SKM-1 (cell line): ENCODE data around the gene MZF1.
"Not testable (repeated sequence)": the region's sequence is repeated elsewhere in the genome, so short reads cannot be mapped to it uniquely, and the experiment has no call there.

Source experiments
- DNase-seq: peaks from one replicate; lab custom pipeline; 2025; ENCODE audit not compliant: unreplicated experiment; lab: John Stamatoyannopoulos, UW

The MZF1 gene

GRCh38 chr19:58572818-58573657 is at the start of gene MZF1:
MZF1 (minus strand) TSS chr19:58573335; CDS start chr19:58571389, 1,946 bp downstream.
- DNase-seq: no peak

- DNase-seq: not testable (repeated sequence)
Measured at GRCh38 chr19:58607213-58607612, 34.1 kb upstream of the MZF1 start.

DNA sequence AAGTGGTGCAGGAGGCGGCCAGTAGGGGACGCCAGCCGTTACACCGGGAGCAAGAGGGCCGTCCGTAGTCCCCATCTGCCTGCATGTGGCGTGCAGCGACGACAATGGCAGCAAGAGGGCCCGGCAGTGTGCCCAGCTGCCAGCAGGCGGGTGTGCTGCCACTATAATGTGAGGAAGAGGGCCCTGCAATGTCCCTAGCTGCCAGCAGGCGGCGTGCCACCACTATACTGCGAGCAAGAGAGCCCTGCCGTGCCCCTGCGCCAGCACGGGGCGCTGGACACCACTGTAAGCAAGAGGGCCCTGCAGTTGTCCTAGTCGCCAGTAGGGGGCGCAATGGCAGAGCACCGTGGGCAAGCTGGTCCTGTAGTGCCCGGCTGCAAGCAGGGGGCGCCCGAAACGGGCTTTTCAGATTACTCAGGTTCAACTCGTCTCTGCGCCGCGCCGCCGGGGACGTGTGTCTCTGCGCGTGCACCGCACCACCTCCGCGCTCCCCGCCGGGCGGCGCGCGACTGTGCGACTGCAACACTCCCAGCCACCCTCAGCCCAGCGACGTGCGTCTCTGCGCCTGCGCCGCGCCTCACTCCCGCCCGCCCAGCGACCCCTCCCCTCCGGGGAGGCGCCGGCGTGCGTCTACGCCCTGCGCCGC is 33.2 kb upstream of the MZF1 start:
- DNase-seq: not testable (repeated sequence)

DNA sequence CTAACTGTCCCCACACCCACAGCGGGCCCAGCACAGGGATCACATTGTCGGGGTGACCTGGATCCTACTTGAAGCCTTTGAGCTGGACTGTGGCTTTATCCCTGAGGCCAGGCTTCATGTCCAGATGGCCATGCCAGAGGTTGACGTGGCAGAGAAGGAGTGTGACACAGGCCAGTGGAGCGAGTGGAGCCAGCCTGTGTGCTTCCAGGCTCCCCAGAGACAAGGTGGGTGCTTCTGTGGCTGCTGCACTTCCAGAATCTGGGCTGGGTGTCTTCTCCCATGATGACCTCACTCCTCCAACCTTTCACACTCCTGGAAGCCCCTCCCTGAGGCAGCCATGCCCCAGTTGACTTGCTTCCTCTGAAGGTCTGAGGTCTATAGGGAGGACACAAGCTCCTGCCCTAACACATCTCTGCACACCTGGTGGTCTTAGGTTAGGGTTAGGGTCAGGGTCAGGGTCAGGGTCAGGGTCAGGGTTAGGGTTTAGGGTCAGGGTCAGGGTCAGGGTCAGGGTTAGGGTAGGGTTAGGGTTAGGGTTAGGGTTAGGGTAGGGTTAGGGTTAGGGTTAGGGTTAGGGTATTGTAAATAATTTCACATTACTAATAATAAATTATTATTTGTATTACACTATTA is 13.1 kb upstream of the MZF1 start:
- DNase-seq: no peak

DNA sequence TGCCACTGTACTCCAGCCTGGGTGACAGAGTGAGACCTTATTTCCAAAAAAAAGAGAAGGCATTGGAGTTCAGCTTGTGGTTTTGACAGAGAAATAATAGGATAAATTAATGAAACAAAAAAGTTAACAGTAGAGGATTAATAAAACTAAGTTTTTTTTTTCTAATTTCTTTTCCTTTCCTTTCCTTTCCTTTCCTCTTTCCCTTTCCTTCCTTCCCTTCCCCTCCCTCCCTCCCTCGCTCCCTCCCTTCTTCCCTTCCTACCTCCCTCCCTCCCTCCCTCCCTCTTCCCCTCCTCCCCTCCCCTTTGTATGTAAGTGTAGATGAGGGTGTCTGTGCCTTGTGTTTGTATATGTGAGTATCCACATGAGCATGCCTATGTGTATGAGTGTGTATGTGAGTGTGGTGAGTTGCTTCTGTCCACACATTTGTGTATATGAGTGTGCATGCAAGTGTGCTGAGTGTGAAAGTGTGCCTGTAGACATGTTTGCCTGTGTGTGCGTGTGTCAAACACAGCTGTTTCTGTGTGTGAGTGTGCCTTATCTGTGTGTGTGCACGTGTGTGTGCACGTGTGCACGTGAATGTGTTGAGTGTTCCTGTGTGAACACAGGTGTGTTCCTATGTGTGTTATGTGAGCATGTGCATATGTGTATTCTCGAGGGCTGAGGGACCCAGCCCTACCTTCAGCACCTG is 12.5 kb upstream of the MZF1 start:
- no peak for DNase-seq

- no peak for DNase-seq
Measured at GRCh38 chr19:58584498-58585441, 11.6 kb upstream of the MZF1 start.

DNA sequence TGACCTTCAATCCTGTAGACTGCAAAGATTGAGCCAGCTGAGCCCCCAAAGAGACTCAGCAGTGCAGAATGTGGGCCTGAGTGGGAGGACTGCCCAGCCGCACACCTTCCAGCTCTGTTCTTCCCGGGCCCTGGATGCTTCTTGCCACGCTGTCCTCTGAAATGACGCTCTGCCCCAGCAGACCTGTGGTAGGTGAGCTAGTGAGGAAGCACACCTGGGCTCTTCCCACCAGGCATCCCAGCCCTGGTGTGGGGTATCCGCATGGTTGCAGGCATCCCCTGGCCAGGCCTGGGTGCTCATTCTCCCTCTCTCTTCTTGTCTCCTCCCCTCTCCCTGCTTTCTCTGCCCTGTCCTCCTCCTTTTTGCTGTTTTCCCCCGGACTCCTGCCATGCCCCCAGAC is 9.8 kb upstream of the MZF1 start:
- DNase-seq: no peak

- no peak for DNase-seq
Measured at GRCh38 chr19:58581227-58582141, 8.3 kb upstream of the MZF1 start.

GRCh38 chr19:58579473-58580142 is 6.5 kb upstream of the MZF1 start:
- no peak for DNase-seq

- no peak for DNase-seq
Measured at GRCh38 chr19:58578012-58578925, 5.1 kb upstream of the MZF1 start.

DNA sequence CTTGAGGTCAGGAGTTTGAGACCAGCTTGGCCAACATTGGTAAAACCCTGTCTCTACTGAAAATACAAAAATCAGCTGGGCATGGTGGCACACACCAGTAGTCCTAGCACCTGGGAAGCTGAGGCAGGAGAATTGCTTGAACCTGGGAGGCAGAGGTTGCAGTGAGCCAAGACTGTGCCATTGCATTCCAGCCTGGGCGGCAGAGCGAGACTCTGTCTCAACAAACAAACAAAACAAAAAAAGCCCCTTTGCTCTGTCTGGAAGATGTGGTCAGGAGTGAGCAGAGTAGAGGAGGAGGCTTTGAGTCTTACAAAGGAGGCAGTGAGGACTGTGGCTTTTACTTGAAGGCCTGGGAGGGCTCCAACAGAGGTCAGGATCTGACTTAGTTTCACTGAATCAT is 4.4 kb upstream of the MZF1 start:
- DNase-seq: not testable (repeated sequence)

- DNase-seq: no peak
Measured at GRCh38 chr19:58575183-58576041, 2.3 kb upstream of the MZF1 start.

GRCh38 chr19:58573658-58574164 is 576 bp upstream of the MZF1 start:
- DNase-seq: no peak

DNA sequence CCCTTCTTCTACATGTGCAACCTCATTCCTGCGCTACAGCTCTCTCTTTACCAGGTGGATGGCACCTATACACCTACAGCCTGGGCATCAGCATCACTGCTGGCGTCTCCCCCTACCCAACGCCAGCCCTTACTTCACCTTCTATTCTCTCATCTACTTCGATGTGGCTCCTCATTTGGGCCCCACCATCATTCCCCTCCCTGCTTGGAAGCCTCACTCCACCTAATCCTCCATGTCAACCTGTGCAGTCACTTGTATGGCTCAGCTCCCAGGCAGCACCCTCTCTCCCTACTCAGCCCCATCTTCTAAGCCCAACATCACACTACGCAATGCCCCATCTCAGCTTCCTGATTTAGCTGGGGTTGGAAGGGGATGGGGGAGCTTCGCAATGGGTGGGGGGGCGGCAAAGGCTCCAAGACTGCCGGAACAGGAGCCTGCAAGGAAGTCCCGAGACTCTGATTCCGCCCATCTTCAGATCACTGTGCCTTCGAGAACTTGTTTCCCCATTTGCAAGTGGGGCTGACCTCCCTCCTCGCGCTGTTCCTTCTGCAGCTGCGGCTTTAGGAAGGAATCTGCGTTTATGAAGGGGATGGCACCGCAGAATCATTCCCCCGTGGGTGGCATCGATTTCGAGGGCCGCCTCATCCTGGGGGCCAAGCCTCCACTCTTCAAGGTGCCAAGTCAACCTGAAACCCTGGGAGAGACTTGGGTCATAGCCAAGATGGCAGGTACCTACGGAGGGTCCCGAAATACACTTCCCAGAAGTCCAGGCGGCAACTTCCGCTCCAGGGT is 913 bp downstream of the MZF1 start:
- no peak for DNase-seq

DNA sequence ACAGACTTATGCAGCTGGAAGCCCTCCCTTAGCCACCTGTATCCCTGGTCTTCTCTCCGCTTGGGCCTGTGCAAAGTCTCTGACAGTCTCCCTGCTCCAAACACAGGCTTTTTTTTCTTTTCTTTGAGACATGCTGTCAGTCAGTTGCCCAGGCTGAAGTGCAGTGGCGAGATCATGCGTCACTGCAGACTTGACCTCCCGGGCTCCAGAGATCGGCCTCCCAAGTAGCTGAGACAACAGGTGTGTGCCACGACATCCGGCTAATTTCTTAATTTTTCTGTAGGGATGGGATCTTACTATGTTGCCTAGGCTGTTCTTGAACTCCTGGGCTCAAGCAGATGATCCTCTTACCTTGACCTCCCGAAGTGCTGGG is 1.6 kb downstream of the MZF1 start:
- no peak for DNase-seq
